Gastroesophageal sphincter (tissue), 4 donors: ENCODE results near the gene ANK3. TPM values are rescaled to one million over a fixed set of nuclear protein-coding genes. Genes with fewer than 3 reads are reported as not detected.

ENCODE experiments used
- ATAC-seq: fragments of 150-250 bp; one replicate; pipeline ENCODE4 v1.9.1; 2016; ENCODE audit warnings: mild to moderate bottlenecking, moderate library complexity
- H3K27ac ChIP-seq, 4 donors: fragments of 200-600 bp; sonication (generic) in 3 of 4; 1 replicate in 3 of 4; 2 replicates in 1 of 4; pipeline ENCODE4 v1.5.1; 2016 to 2019
- H3K27me3 ChIP-seq: fragments of 200-600 bp; sonication (generic); one replicate; pipeline ENCODE4 v1.5.1; 2019
- H3K36me3 ChIP-seq, 2 donors: fragments of 200-600 bp; sonication (generic); one replicate each; pipeline ENCODE4 v1.5.1; 2019; ENCODE audit warnings: control low read depth in 1 of 2
- H3K4me1 ChIP-seq, 3 donors: fragments of 200-600 bp; sonication (generic); 1 replicate in 2 of 3; 2 replicates in 1 of 3; pipeline ENCODE4 v1.5.1; 2016 to 2019; ENCODE audit warnings: control low read depth in 2 of 3
- H3K4me3 ChIP-seq, 2 donors: fragments of 200-600 bp; sonication (generic); one replicate each; pipeline ENCODE4 v1.5.1; 2019; ENCODE audit warnings: mild to moderate bottlenecking in 1 of 2, moderate library complexity in 1 of 2
- H3K9me3 ChIP-seq, 3 donors: fragments of 200-600 bp; sonication (generic); one replicate each; pipeline ENCODE4 v1.5.1; 2017 to 2019; ENCODE audit warnings: control low read depth in 2 of 3
- CTCF ChIP-seq, 4 experiments: fragments of 200-600 bp in 2 of 4; fragments of 450-650 bp in 2 of 4; sonication (generic) in 1 of 4; IDR thresholded peaks; one replicate each; pipeline ENCODE4 v1.5.1; 2017 to 2019; ENCODE audit warnings: antibody characterized with exemption in 4 of 4, mild to moderate bottlenecking in 2 of 4, moderate library complexity in 2 of 4
- EP300 ChIP-seq: sonication (generic); formaldehyde crosslinking; IDR thresholded peaks from one replicate; pipeline ENCODE4 v1.6.1; 2017; ENCODE audit warnings: antibody characterized with exemption, mild to moderate bottlenecking
- POLR2A ChIP-seq, 2 donors: fragments of 450-650 bp; IDR thresholded peaks; one replicate each; pipeline ENCODE4 v1.6.1; 2017; ENCODE audit warnings: antibody characterized with exemption in 2 of 2, mild to moderate bottlenecking in 2 of 2, moderate library complexity in 1 of 2
- POLR2AphosphoS5 ChIP-seq: sonication (generic); formaldehyde crosslinking; IDR thresholded peaks from one replicate; pipeline ENCODE4 v1.6.1; 2017; ENCODE audit warnings: antibody characterized with exemption
- WGBS, 2 donors: methylation state at CpG; one replicate each; pipeline ENCODE4 v1.1.5; 2018; ENCODE audit warnings: low coverage in 1 of 2; 5-methylcytosine and 5-hydroxymethylcytosine counted together
- total RNA-seq, 4 donors: library from RNA; depleted of rRNA; stranded (reverse); fragments of >200 nt; gene quantifications; one replicate each; pipeline ENCODE4 v1.1.0, GENCODE V29; 2016

The ANK3 gene
- total RNA-seq, 4 donors from 2014 or later: 21.1 to 61.5 (median 38.9) TPM

- Histone ChIP-seq H3K4me1 (peaks cover 0 to 5% (median 0%) of the 10 kb centered on the region in 3 donors), H3K9me3 (no peaks in the 10 kb centered on the region), H3K27ac (peak overlapping the region in 3 of 4 donors; percentile 0 to 52 (median 40)), H3K27me3 (no peaks in the 10 kb centered on the region), H3K4me3 (no peak overlapping the region), H3K36me3 (no peaks in the 10 kb centered on the region)
- ATAC-seq: no peak
- 45 to 83% methylated on average over 1 to 2 of the region's 2 CpGs for WGBS, 2 donors
- TF ChIP-seq POLR2A (IDR thresholded peaks at IDR 0.05) (no peak), EP300 (no peak)
Observed at GRCh38 chr10:60123668-60124067, 266.0 kb downstream of the ANK3 start.

GRCh38 chr10:60123172-60123571 is 266.5 kb downstream of the ANK3 start:
- Histone ChIP-seq H3K27ac (peak overlapping the region in 3 of 4 donors; percentile 4 to 52 (median 40)), H3K27me3 (no peaks in the 10 kb centered on the region), H3K36me3 (no peaks in the 10 kb centered on the region), H3K9me3 (no peaks in the 10 kb centered on the region), H3K4me1 (peaks cover 0 to 5% (median 0%) of the 10 kb centered on the region in 3 donors), H3K4me3 (no peak overlapping the region)
- ATAC-seq: peak; percentile 57
- no peak for TF ChIP-seq POLR2A (IDR thresholded peaks at IDR 0.05)
- peak; percentile 43 for TF ChIP-seq POLR2AphosphoS5
- no peak for TF ChIP-seq EP300
- no peak for TF ChIP-seq CTCF (IDR thresholded peaks at IDR 0.05)
- 19 to 50% methylated on average over 1 to 3 of the region's 3 CpGs for whole genome bisulfite sequencing, 2 donors

- H3K27ac ChIP-seq: peak overlapping the region in 1 of 4 donors; percentile 21
- TF ChIP-seq EP300: no peak
- 50 to 100% methylated on average over 1 to 2 of the region's 2 CpGs for WGBS, 2 donors
- peaks cover 0 to 5% (median 0%) of the 10 kb centered on the region in 3 donors for H3K4me1 ChIP-seq
- ATAC-seq: no peak
- no peaks in the 10 kb centered on the region for H3K9me3 ChIP-seq
- H3K4me3 ChIP-seq: no peak overlapping the region
- H3K27me3 ChIP-seq: no peaks in the 10 kb centered on the region
- no peaks in the 10 kb centered on the region for H3K36me3 ChIP-seq
Observed at GRCh38 chr10:60122190-60122589, 267.5 kb downstream of the ANK3 start.

GRCh38 chr10:60114765-60115586 is 274.7 kb downstream of the ANK3 start:
- no peaks in the 10 kb centered on the region for H3K27me3 ChIP-seq
- 50 to 73% methylated on average over 5 to 6 of the region's 6 CpGs for WGBS, 2 donors
- no peak for ATAC-seq
- TF ChIP-seq EP300: no peak
- TF ChIP-seq POLR2A (IDR thresholded peaks at IDR 0.05): no peak
- TF ChIP-seq CTCF (IDR thresholded peaks at IDR 0.05): peak; percentile 10 to 56 (median 28)
- no peak for TF ChIP-seq POLR2AphosphoS5
- H3K9me3 ChIP-seq: no peaks in the 10 kb centered on the region
- no peak overlapping the region for H3K4me3 ChIP-seq
- no peak overlapping the region for H3K27ac ChIP-seq
- H3K36me3 ChIP-seq: no peaks in the 10 kb centered on the region
- H3K4me1 ChIP-seq: no peaks in the 10 kb centered on the region

- no peak for TF ChIP-seq EP300
- TF ChIP-seq POLR2AphosphoS5: no peak
- TF ChIP-seq CTCF (IDR thresholded peaks at IDR 0.05): no peak
- no peak for TF ChIP-seq POLR2A (IDR thresholded peaks at IDR 0.05)
- H3K4me3 ChIP-seq: no peak overlapping the region
- no peaks in the 10 kb centered on the region for H3K4me1 ChIP-seq
- no peaks in the 10 kb centered on the region for H3K27me3 ChIP-seq
- H3K27ac ChIP-seq: no peak overlapping the region
- no peak for ATAC-seq
- no peaks in the 10 kb centered on the region for H3K36me3 ChIP-seq
- no peaks in the 10 kb centered on the region for H3K9me3 ChIP-seq
- WGBS, 2 donors: 83 to 89% methylated on average over 6 of the region's 6 CpGs
Observed at GRCh38 chr10:60110739-60111138, 278.9 kb downstream of the ANK3 start.
